ENCODE measurements around the gene DDX51.

The DDX51 gene

GRCh38 chr12:132171968-132172521, 27.9 kb upstream of the DDX51 start:
- Histone ChIP-seq H3K27me3 (ENCODE audit: control insufficient read depth, insufficient read depth, low read length) (no peaks in the 10 kb centered on the region), H3K9me3 (ENCODE audit: control insufficient read depth, insufficient read depth, low read length) (no peaks in the 10 kb centered on the region), H3K27ac (ENCODE audit: low read length) (no peak overlapping the region), H3K36me3 (ENCODE audit: control insufficient read depth, insufficient read depth, low read length) (no peaks in the 10 kb centered on the region), H3K4me1 (ENCODE audit: control insufficient read depth, insufficient read depth, low read length) (no peaks in the 10 kb centered on the region), H3K4me3 (ENCODE audit: low read length) (no peak overlapping the region)
- WGBS (ENCODE audit: insufficient coverage, insufficient read length): no CpG with 5 or more reads among the region's 28 CpGs
- DNase-seq (ENCODE audit: low read depth, low spot score): no peak

GRCh38 chr12:132171293-132171967, 27.3 kb upstream of the DDX51 start:
- no CpG with 5 or more reads among the region's 24 CpGs for WGBS (ENCODE audit: insufficient coverage, insufficient read length)
- Histone ChIP-seq H3K27me3 (ENCODE audit: control insufficient read depth, insufficient read depth, low read length) (no peaks in the 10 kb centered on the region), H3K27ac (ENCODE audit: low read length) (no peak overlapping the region), H3K4me1 (ENCODE audit: control insufficient read depth, insufficient read depth, low read length) (no peaks in the 10 kb centered on the region), H3K36me3 (ENCODE audit: control insufficient read depth, insufficient read depth, low read length) (no peaks in the 10 kb centered on the region), H3K9me3 (ENCODE audit: control insufficient read depth, insufficient read depth, low read length) (no peaks in the 10 kb centered on the region), H3K4me3 (ENCODE audit: low read length) (no peak overlapping the region)
- no peak for DNase-seq (ENCODE audit: low read depth, low spot score)

DNA sequence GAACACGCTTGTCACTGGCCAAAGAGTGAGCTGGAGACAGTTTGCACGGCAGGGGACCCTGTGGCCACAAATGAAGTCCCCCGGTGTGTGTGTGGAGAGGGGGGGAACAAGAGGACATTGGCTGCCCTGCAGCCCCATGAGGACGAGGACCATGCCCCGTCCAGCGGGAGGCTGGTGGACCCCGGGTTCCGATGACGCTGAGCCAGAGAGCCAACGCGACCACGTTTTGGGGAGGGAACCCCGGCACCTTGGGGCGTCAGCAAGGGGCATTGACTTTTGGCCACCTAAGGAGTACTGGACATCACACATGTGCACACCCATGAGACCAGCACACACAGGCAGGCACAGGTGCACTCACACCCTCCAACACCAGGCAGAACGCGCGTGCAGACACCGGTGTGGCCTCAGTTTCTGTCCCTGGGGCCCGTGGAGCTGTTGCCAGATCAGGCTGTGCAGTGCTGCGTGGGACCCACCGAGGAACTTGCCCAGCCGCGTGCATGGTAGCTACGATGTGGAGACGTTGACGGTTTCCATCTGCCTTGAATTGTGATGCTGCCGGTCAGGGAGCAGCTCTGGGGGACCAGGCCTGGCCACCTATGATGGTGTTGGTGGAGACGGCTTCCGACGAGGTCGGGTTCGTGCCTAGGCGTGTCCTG, 26.6 kb upstream of the DDX51 start:
- no peak for DNase-seq (ENCODE audit: low read depth, low spot score)
- Histone ChIP-seq H3K27ac (ENCODE audit: low read length) (no peak overlapping the region), H3K9me3 (ENCODE audit: control insufficient read depth, insufficient read depth, low read length) (no peaks in the 10 kb centered on the region), H3K4me1 (ENCODE audit: control insufficient read depth, insufficient read depth, low read length) (no peaks in the 10 kb centered on the region), H3K36me3 (ENCODE audit: control insufficient read depth, insufficient read depth, low read length) (no peaks in the 10 kb centered on the region), H3K4me3 (ENCODE audit: low read length) (no peak overlapping the region), H3K27me3 (ENCODE audit: control insufficient read depth, insufficient read depth, low read length) (no peaks in the 10 kb centered on the region)
- no CpG with 5 or more reads among the region's 33 CpGs for WGBS (ENCODE audit: insufficient coverage, insufficient read length)

DNA sequence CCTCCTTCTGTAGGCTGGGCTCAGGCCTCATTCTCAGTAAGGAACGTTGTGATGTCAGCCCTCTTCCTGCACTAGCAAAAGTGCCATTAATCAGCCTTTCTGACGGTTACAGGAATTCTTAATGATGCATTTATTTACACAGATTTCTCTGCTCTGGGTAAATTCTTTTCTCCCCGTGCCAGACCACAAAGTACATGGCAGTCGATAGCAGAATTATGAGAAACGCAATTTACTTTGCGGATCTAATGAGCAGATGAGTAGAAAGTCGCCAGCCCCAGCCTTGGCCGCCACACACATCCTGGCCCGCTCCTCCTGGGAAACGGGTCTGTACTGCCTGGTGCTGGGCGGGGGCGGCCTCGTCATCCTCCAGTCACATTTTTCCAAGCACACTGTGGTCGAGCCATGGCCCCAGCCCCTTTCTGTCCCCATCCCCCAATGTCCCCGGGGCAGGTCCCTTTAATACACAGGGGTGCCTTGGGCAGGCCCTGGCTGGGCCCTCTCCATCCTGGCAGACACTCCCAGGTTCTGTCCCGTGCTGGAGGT, 26.0 kb upstream of the DDX51 start:
- no CpG with 5 or more reads among the region's 16 CpGs for WGBS (ENCODE audit: insufficient coverage, insufficient read length)
- H3K4me3 ChIP-seq (ENCODE audit: low read length): no peak overlapping the region
- no peaks in the 10 kb centered on the region for H3K9me3 ChIP-seq (ENCODE audit: control insufficient read depth, insufficient read depth, low read length)
- no peaks in the 10 kb centered on the region for H3K36me3 ChIP-seq (ENCODE audit: control insufficient read depth, insufficient read depth, low read length)
- H3K27ac ChIP-seq (ENCODE audit: low read length): no peak overlapping the region
- no peaks in the 10 kb centered on the region for H3K4me1 ChIP-seq (ENCODE audit: control insufficient read depth, insufficient read depth, low read length)
- H3K27me3 ChIP-seq (ENCODE audit: control insufficient read depth, insufficient read depth, low read length): no peaks in the 10 kb centered on the region
- no peak for DNase-seq (ENCODE audit: low read depth, low spot score)

- no peaks in the 10 kb centered on the region for H3K4me1 ChIP-seq (ENCODE audit: control insufficient read depth, insufficient read depth, low read length)
- no peak for DNase-seq (ENCODE audit: low read depth, low spot score)
- no peak overlapping the region for H3K27ac ChIP-seq (ENCODE audit: low read length)
- no peak overlapping the region for H3K4me3 ChIP-seq (ENCODE audit: low read length)
- no peaks in the 10 kb centered on the region for H3K9me3 ChIP-seq (ENCODE audit: control insufficient read depth, insufficient read depth, low read length)
- no CpG with 5 or more reads among the region's 17 CpGs for WGBS (ENCODE audit: insufficient coverage, insufficient read length)
- no peaks in the 10 kb centered on the region for H3K27me3 ChIP-seq (ENCODE audit: control insufficient read depth, insufficient read depth, low read length)
- no peaks in the 10 kb centered on the region for H3K36me3 ChIP-seq (ENCODE audit: control insufficient read depth, insufficient read depth, low read length)
Measured at GRCh38 chr12:132169376-132169775, 25.3 kb upstream of the DDX51 start.

- Histone ChIP-seq H3K27me3 (ENCODE audit: control insufficient read depth, insufficient read depth, low read length) (no peaks in the 10 kb centered on the region), H3K4me3 (ENCODE audit: low read length) (no peak overlapping the region), H3K9me3 (ENCODE audit: control insufficient read depth, insufficient read depth, low read length) (no peaks in the 10 kb centered on the region), H3K36me3 (ENCODE audit: control insufficient read depth, insufficient read depth, low read length) (no peaks in the 10 kb centered on the region), H3K4me1 (ENCODE audit: control insufficient read depth, insufficient read depth, low read length) (no peaks in the 10 kb centered on the region), H3K27ac (ENCODE audit: low read length) (no peak overlapping the region)
- no CpG with 5 or more reads among the region's 31 CpGs for WGBS (ENCODE audit: insufficient coverage, insufficient read length)
- DNase-seq (ENCODE audit: low read depth, low spot score): no peak
Measured at GRCh38 chr12:132168311-132169031, 24.4 kb upstream of the DDX51 start.

GRCh38 chr12:132167611-132168310, 23.6 kb upstream of the DDX51 start:
- Histone ChIP-seq H3K36me3 (ENCODE audit: control insufficient read depth, insufficient read depth, low read length) (no peaks in the 10 kb centered on the region), H3K9me3 (ENCODE audit: control insufficient read depth, insufficient read depth, low read length) (no peaks in the 10 kb centered on the region), H3K4me1 (ENCODE audit: control insufficient read depth, insufficient read depth, low read length) (no peaks in the 10 kb centered on the region), H3K4me3 (ENCODE audit: low read length) (no peak overlapping the region), H3K27ac (ENCODE audit: low read length) (no peak overlapping the region), H3K27me3 (ENCODE audit: control insufficient read depth, insufficient read depth, low read length) (no peaks in the 10 kb centered on the region; the same call in 1 of the 2 replicates)
- no peak for DNase-seq (ENCODE audit: low read depth, low spot score)
- WGBS (ENCODE audit: insufficient coverage, insufficient read length): no CpG with 5 or more reads among the region's 30 CpGs

DNA sequence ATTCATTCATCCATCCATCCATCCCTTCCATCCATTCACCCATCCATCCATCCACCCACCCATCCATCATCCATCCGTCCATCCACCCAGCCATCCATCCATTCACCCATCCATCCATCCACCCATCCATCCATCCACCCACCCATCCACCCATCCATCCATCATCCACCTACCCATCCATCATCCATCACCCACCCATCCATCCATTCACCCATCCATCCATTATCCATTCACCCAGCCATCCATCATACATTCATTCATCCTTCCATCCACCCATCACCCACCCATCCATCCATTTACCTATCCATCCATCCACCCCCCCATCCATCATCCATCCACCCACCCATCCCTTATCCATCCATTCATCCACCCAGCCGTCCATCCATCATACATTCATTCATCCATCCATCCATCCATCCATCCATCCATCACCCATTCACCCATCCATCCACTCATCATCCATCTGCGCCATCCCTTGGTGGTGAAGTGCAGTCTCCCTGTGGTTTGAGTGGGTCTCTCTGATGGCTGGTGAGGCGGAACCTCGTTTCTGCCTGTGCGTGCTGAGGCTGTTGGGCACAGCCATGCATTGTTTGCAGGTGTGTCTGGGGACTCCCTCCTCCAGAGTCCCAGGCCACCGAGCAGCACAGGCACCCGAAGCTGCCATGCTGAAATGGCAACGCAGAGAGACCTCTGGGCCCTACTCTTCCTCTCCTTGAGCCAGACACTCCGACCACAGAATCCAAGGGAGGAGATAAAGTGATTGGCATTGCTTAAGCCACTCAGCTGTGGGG, 22.9 kb upstream of the DDX51 start:
- Histone ChIP-seq H3K9me3 (ENCODE audit: control insufficient read depth, insufficient read depth, low read length) (no peaks in the 10 kb centered on the region), H3K4me3 (ENCODE audit: low read length) (no peak overlapping the region), H3K4me1 (ENCODE audit: control insufficient read depth, insufficient read depth, low read length) (no peaks in the 10 kb centered on the region), H3K27me3 (ENCODE audit: control insufficient read depth, insufficient read depth, low read length) (no peaks in the 10 kb centered on the region; the same call in 1 of the 2 replicates), H3K36me3 (ENCODE audit: control insufficient read depth, insufficient read depth, low read length) (no peaks in the 10 kb centered on the region), H3K27ac (ENCODE audit: low read length) (no peak overlapping the region)
- DNase-seq (ENCODE audit: low read depth, low spot score): no peak
- WGBS (ENCODE audit: insufficient coverage, insufficient read length): 100% methylated on average over 2 of the region's 10 CpGs

- no peaks in the 10 kb centered on the region for H3K4me1 ChIP-seq (ENCODE audit: control insufficient read depth, insufficient read depth, low read length)
- no peaks in the 10 kb centered on the region for H3K9me3 ChIP-seq (ENCODE audit: control insufficient read depth, insufficient read depth, low read length)
- DNase-seq (ENCODE audit: low read depth, low spot score): no peak
- no peak overlapping the region for H3K4me3 ChIP-seq (ENCODE audit: low read length)
- WGBS (ENCODE audit: insufficient coverage, insufficient read length): 100% methylated on average over 1 of the region's 2 CpGs
- no peaks in the 10 kb centered on the region; the same call in 1 of the 2 replicates for H3K27me3 ChIP-seq (ENCODE audit: control insufficient read depth, insufficient read depth, low read length)
- no peak overlapping the region for H3K27ac ChIP-seq (ENCODE audit: low read length)
- no peaks in the 10 kb centered on the region for H3K36me3 ChIP-seq (ENCODE audit: control insufficient read depth, insufficient read depth, low read length)
Measured at GRCh38 chr12:132166093-132166492, 22.0 kb upstream of the DDX51 start.
